A204.1 (cell line): ENCODE results near the gene ZNF582.
"Not testable (repeated sequence)": the region's sequence is repeated elsewhere in the genome, so short reads cannot be mapped to it uniquely, and the experiment has no call there.

ENCODE experiments used
- FAIRE-seq: peaks from 2 replicates; lab custom pipeline; 2012; peaks lifted over from hg19 to GRCh38; lab: Jason Lieb, UNC

Gene ZNF582

DNA sequence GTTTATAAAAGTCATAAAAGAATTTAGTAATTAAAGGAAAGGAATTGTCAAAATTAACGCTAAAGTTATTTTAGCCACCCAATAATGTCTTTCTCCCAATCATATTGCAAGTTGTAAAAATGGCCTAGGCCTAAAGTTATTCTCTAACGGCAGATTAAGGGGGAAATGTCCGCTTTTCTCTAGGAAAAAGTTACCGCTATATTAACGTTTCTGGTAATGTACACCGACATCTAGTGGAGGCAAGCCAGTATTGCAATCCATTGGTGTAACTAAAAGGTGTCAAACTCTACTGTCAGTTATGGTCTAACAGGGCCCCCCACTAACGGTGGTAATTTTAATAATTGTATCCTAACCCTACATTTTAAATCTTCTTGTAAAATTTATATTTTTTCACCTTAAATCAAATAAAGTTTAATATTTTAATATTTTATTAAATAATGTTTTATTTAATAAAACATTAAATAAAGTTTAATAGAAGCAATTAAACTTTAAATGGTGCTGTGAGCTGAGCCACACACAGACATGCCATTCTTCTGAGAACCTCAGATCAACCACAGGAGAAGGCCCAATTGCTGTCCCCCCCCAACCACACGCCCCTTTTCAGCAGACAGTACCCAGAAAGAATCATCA, 42.8 kb downstream of the ZNF582 start:
- peak; percentile 54 for FAIRE-seq

DNA sequence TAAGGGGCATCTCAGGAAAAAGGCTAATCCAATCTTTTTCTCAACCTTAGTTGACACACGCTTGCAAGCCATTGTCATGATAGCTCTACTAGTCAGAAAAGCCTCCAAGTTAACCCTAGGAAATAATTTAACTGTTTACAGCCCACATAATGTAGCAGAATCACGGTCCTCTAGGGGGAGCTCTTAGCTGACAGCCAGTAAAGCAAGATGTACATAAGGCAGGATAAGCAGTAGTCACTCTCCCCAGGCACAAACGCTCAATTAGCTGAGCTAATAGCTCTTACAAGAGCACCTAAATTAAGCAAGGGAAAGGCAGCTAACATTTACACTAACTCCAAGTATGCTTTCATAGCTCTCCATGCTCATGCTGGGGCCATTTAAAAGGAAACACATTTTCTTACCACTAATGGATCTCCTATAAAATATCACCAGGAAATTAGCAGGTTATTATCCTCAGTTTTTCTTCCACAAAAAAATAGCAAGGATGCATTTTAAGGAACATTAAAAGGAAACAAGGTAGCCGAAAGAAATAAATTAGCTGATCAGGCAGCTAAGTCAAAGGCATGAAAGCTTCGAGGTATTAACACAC, 45.0 kb downstream of the ZNF582 start:
- no peak for FAIRE-seq

- FAIRE-seq: no peak
Measured at GRCh38 chr19:56347163-56347778, 46.1 kb downstream of the ZNF582 start.

DNA sequence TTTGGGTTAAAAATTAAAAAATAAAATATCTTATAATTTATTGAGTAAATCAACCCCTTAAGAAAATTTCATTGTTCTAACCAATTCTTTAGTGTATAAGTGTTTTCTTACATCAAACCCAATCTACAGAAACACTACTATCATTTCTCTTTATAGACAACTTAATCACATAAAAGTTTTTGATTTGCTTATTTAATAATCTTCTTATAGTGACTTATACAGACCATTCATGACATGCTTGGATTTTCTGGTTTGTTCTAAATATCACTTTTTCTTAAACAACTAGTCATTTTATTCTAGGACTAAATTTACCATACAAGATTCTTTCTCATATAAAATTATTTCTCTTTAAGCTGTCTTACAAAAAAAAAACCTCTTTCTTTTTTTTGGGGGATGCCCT, 51.4 kb downstream of the ZNF582 start:
- peak; percentile 89 for FAIRE-seq

DNA sequence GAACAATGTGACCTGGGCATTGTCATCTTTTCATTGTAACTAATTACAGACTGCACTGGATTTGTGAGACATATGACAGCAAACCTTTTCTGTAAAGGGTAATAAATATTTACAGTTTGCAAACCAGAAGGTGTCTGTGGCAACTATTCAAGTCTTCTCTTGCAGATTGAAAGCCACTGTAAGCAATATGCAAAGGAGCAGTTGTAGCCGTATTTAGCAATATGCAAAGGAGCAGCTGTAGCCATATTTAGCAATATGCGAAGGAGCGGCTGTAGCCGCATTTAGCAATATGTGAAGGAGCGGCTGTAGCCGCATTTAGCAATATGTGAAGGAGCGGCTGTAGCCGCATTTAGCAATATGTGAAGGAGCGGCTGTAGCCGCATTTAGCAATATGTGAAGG, 54.3 kb downstream of the ZNF582 start:
- FAIRE-seq: not testable (repeated sequence)

DNA sequence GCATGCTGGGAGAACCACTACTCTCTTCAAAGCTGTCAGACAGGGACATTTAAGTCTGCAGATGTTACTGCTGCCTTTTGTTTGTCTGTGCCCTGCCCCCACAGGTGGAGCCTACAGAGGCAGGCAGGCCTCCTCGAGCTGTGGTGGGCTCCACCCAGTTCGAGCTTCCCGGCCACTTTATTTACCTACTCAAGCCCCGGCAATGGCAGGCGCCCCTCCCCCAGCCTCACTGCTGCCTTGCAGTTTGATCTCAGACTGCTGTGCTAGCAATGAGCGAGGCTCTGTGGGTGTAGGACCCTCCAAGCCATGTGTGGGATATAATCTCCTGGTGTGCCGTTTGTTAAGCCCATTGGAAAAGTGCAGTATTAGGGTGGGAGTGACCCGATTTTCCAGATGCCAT, 56.3 kb downstream of the ZNF582 start:
- FAIRE-seq: not testable (repeated sequence)

GRCh38 chr19:56335371-56335770, 58.0 kb downstream of the ZNF582 start:
- not testable (repeated sequence) for FAIRE-seq

DNA sequence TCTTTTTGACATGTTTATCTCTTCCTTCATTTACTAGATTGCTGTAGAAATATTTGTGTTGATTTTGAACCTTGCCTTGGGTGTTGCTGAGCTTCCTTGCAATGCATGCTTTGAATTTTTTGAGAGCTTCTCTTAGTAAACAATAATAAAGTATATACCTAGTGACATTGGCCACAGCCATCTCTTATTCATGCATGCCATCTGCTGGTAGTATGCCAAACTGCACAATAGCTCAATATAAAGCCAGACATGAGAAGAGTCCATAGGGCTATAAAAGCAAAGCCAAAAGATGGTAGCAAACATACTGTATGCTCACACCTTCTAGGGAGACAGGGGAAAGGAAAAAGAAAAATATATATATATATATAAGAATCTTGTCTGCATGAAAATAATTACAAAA, 59.8 kb downstream of the ZNF582 start:
- FAIRE-seq: peak; percentile 84
